ENCODE measurements around the gene ZBED3. TPM values are rescaled to one million over a fixed set of nuclear protein-coding genes. Genes with fewer than 3 reads are reported as not detected.

ZBED3 gene
- total RNA-seq, 1 experiment from 2014 or later = 1.3 TPM

DNA sequence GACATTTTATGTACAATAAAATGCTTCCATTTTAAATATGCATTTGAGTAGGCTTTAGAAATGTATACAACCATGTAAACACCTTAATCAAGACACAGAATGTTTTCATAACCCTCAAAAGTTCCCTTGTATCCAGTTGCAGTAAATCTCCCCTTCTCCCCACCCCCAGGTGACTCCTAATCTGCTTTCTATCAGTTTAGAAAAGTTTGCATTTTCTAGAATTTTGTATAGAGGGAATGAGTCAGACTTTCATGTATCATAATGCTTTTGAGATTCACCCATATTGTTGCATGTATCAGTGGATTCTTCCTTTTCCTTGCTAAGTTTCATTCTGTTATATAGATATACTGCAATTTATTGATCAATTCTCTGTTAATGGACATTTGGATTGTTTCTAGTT is 17.7 kb upstream of the ZBED3 start:
- no TSS peak for BruUV-seq (replicated peaks)
- no peak overlapping the region for H2AFZ ChIP-seq (ENCODE audit: low read length)
- ATAC-seq = no peak

GRCh38 chr5:77103457-77103856 is 16.4 kb upstream of the ZBED3 start:
- H3K27ac ChIP-seq (ENCODE audit: low read length) = no peak overlapping the region
- intact Hi-C loops (cut with micrococcal nuclease) = no loop called here
- no peaks in the 10 kb centered on the region for H3K9me2 ChIP-seq (replicated peaks; ENCODE audit: low read length)
- DNase-seq (no peak), ATAC-seq (no peak)
- H2AFZ ChIP-seq (ENCODE audit: low read length) = no peak overlapping the region
- H3K27me3 ChIP-seq (ENCODE audit: low read length) = no peaks in the 10 kb centered on the region
- no peaks in the 10 kb centered on the region for H3F3A ChIP-seq (ENCODE audit: low read length, unreplicated experiment)
- TF ChIP-seq EZH2 (IDR thresholded peaks at IDR 0.05; ENCODE audit: low read length, unreplicated experiment) (no peak), EZH2phosphoT487 (IDR thresholded peaks at IDR 0.05; ENCODE audit: borderline replicate concordance, low read length) (no peak)
- TF ChIP-seq, protein P1, sequence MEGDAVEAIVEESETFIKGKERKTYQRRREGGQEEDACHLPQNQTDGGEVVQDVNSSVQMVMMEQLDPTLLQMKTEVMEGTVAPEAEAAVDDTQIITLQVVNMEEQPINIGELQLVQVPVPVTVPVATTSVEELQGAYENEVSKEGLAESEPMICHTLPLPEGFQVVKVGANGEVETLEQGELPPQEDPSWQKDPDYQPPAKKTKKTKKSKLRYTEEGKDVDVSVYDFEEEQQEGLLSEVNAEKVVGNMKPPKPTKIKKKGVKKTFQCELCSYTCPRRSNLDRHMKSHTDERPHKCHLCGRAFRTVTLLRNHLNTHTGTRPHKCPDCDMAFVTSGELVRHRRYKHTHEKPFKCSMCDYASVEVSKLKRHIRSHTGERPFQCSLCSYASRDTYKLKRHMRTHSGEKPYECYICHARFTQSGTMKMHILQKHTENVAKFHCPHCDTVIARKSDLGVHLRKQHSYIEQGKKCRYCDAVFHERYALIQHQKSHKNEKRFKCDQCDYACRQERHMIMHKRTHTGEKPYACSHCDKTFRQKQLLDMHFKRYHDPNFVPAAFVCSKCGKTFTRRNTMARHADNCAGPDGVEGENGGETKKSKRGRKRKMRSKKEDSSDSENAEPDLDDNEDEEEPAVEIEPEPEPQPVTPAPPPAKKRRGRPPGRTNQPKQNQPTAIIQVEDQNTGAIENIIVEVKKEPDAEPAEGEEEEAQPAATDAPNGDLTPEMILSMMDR (conservative IDR thresholded peaks at IDR 0.05; ENCODE audit: low read depth, low read length) = no peak
- H3K4me2 ChIP-seq (ENCODE audit: low read length) = no peak overlapping the region
- no peaks in the 10 kb centered on the region for H3K36me3 ChIP-seq (ENCODE audit: low read depth, low read length)
- H3K4me1 ChIP-seq (ENCODE audit: insufficient read depth, low read length) = peaks cover 10% of the 10 kb centered on the region
- H3K9me3 ChIP-seq (ENCODE audit: low read length) = no peaks in the 10 kb centered on the region
- CTCF ChIA-PET = no interaction called here
- H4K20me1 ChIP-seq (ENCODE audit: low read length) = no peaks in the 10 kb centered on the region
- no peak overlapping the region for H3K4me3 ChIP-seq (ENCODE audit: low read length)
- no TSS peak for BruUV-seq (replicated peaks)
- H3K9ac ChIP-seq (ENCODE audit: low read length) = no peak overlapping the region
- no peaks in the 10 kb centered on the region for H3K79me2 ChIP-seq (ENCODE audit: low read length)
- POLR2A ChIA-PET (ENCODE audit: unreplicated experiment) = no interaction called here

More for the DNA sequence above, 17.7 kb upstream of the ZBED3 start:
- intact Hi-C loops (cut with micrococcal nuclease) = no loop called here
- Histone ChIP-seq H3K4me2 (ENCODE audit: low read length) (no peak overlapping the region), H3K79me2 (ENCODE audit: low read length) (no peaks in the 10 kb centered on the region), H3K27me3 (ENCODE audit: low read length) (no peaks in the 10 kb centered on the region), H3K9me2 (replicated peaks; ENCODE audit: low read length) (no peaks in the 10 kb centered on the region), H3K36me3 (ENCODE audit: low read depth, low read length) (no peaks in the 10 kb centered on the region), H3K4me3 (ENCODE audit: low read length) (no peak overlapping the region), H3K9me3 (ENCODE audit: low read length) (no peaks in the 10 kb centered on the region), H4K20me1 (ENCODE audit: low read length) (no peaks in the 10 kb centered on the region), H3K9ac (ENCODE audit: low read length) (no peak overlapping the region), H3K27ac (ENCODE audit: low read length) (no peak overlapping the region), H3F3A (ENCODE audit: low read length, unreplicated experiment) (no peaks in the 10 kb centered on the region), H3K4me1 (ENCODE audit: insufficient read depth, low read length) (peaks cover 10% of the 10 kb centered on the region)
- ChIA-PET POLR2A (ENCODE audit: unreplicated experiment) (no interaction called here), CTCF (no interaction called here)
- TF ChIP-seq, protein P1 (conservative IDR thresholded peaks at IDR 0.05; ENCODE audit: low read depth, low read length) = no peak
- no peak for TF ChIP-seq EZH2phosphoT487 (IDR thresholded peaks at IDR 0.05; ENCODE audit: borderline replicate concordance, low read length)
- no peak for DNase-seq

GRCh38 chr5:77102549-77102948 is 15.5 kb upstream of the ZBED3 start:
- peaks cover 10% of the 10 kb centered on the region for H3K4me1 ChIP-seq (ENCODE audit: insufficient read depth, low read length)
- no peak for DNase-seq
- H3K27me3 ChIP-seq (ENCODE audit: low read length) = no peaks in the 10 kb centered on the region
- no peaks in the 10 kb centered on the region for H3K36me3 ChIP-seq (ENCODE audit: low read depth, low read length)
- H3F3A ChIP-seq (ENCODE audit: low read length, unreplicated experiment) = no peaks in the 10 kb centered on the region
- H3K4me3 ChIP-seq (ENCODE audit: low read length) = no peak overlapping the region
- no peak overlapping the region for H3K9ac ChIP-seq (ENCODE audit: low read length)
- H4K20me1 ChIP-seq (ENCODE audit: low read length) = no peaks in the 10 kb centered on the region
- ChIA-PET POLR2A (ENCODE audit: unreplicated experiment) (no interaction called here), CTCF (no interaction called here)
- intact Hi-C loops (cut with micrococcal nuclease) = no loop called here
- no peak overlapping the region for H2AFZ ChIP-seq (ENCODE audit: low read length)
- H3K9me3 ChIP-seq (ENCODE audit: low read length) = no peaks in the 10 kb centered on the region
- H3K27ac ChIP-seq (ENCODE audit: low read length) = no peak overlapping the region
- H3K4me2 ChIP-seq (ENCODE audit: low read length) = no peak overlapping the region
- no peaks in the 10 kb centered on the region for H3K9me2 ChIP-seq (replicated peaks; ENCODE audit: low read length)
- no peak for ATAC-seq
- H3K79me2 ChIP-seq (ENCODE audit: low read length) = no peaks in the 10 kb centered on the region
- TF ChIP-seq EZH2phosphoT487 (IDR thresholded peaks at IDR 0.05; ENCODE audit: borderline replicate concordance, low read length) = no peak
- TF ChIP-seq, protein P1 (conservative IDR thresholded peaks at IDR 0.05; ENCODE audit: low read depth, low read length) = no peak
- no peak for TF ChIP-seq EZH2 (IDR thresholded peaks at IDR 0.05; ENCODE audit: low read length, unreplicated experiment)
- BruUV-seq (replicated peaks) = no TSS peak

All from PC-3 (cell line).